HUES6 (cell line): ENCODE results near the gene UROC1.

ENCODE experiments used
- H3K27ac ChIP-seq: 2 replicates; pipeline ENCODE4 v1.7.0; 2013; ENCODE audit warnings: low read depth, mild to moderate bottlenecking, low read length, inconsistent platforms
- H3K27me3 ChIP-seq: 2 replicates; pipeline ENCODE4 v1.6.1; 2013; ENCODE audit warnings: low read length; ENCODE audit not compliant: control insufficient read depth, insufficient read depth
- H3K36me3 ChIP-seq: 2 replicates; pipeline ENCODE4 v1.6.1; 2013; ENCODE audit warnings: low read length; ENCODE audit not compliant: control insufficient read depth, insufficient read depth
- H3K4me1 ChIP-seq: 2 replicates; pipeline ENCODE4 v1.6.1; 2013; ENCODE audit warnings: low read length; ENCODE audit not compliant: control insufficient read depth, insufficient read depth
- H3K4me3 ChIP-seq: 2 replicates; pipeline ENCODE4 v1.5.1; 2013; ENCODE audit warnings: low read depth, low read length
- H3K9ac ChIP-seq: one replicate; pipeline ENCODE4 v1.6.1; 2013; ENCODE audit warnings: mild to moderate bottlenecking, low read length
- H3K9me3 ChIP-seq: 2 replicates; pipeline ENCODE4 v1.6.1; 2013; ENCODE audit warnings: low read depth, low read length; ENCODE audit not compliant: control insufficient read depth, insufficient read depth

The UROC1 gene

GRCh38 chr3:126481808-126482502 lies 35.6 kb downstream of the UROC1 start:
- H3K9ac ChIP-seq, result no peak overlapping the region
- no peaks in the 10 kb centered on the region for H3K9me3 ChIP-seq
- H3K36me3 ChIP-seq, result no peaks in the 10 kb centered on the region
- H3K4me3 ChIP-seq, result no peak overlapping the region
- peaks cover 26% of the 10 kb centered on the region for H3K4me1 ChIP-seq
- no peak overlapping the region for H3K27ac ChIP-seq
- H3K27me3 ChIP-seq, result no peaks in the 10 kb centered on the region

- no peaks in the 10 kb centered on the region for H3K36me3 ChIP-seq
- H3K27me3 ChIP-seq, result no peaks in the 10 kb centered on the region
- H3K9ac ChIP-seq, result no peak overlapping the region
- no peak overlapping the region for H3K27ac ChIP-seq
- H3K4me1 ChIP-seq, result peaks cover 23% of the 10 kb centered on the region
- H3K9me3 ChIP-seq, result no peaks in the 10 kb centered on the region
- H3K4me3 ChIP-seq, result no peak overlapping the region
Measured at GRCh38 chr3:126480861-126481260, 36.7 kb downstream of the UROC1 start.

- H3K4me3 ChIP-seq, result no peak overlapping the region
- H3K36me3 ChIP-seq, result no peaks in the 10 kb centered on the region
- peaks cover 19% of the 10 kb centered on the region for H3K4me1 ChIP-seq
- H3K9ac ChIP-seq, result no peak overlapping the region
- H3K27ac ChIP-seq, result no peak overlapping the region
- H3K9me3 ChIP-seq, result no peaks in the 10 kb centered on the region
- H3K27me3 ChIP-seq, result no peaks in the 10 kb centered on the region
Measured at GRCh38 chr3:126480206-126480605, 37.4 kb downstream of the UROC1 start.

- no peaks in the 10 kb centered on the region for H3K36me3 ChIP-seq
Measured at GRCh38 chr3:126479642-126480041, 37.9 kb downstream of the UROC1 start.

GRCh38 chr3:126478581-126479310 lies 38.8 kb downstream of the UROC1 start:
- no peak overlapping the region for H3K9ac ChIP-seq
- H3K4me3 ChIP-seq, result no peak overlapping the region
- peaks cover 12% of the 10 kb centered on the region for H3K4me1 ChIP-seq
- no peaks in the 10 kb centered on the region for H3K36me3 ChIP-seq
- no peak overlapping the region for H3K27ac ChIP-seq
- H3K27me3 ChIP-seq, result no peaks in the 10 kb centered on the region
- H3K9me3 ChIP-seq, result no peaks in the 10 kb centered on the region

More at GRCh38 chr3:126479642-126480041, 37.9 kb downstream of the UROC1 start:
- H3K27me3 ChIP-seq, result no peaks in the 10 kb centered on the region
- no peaks in the 10 kb centered on the region for H3K9me3 ChIP-seq
- no peak overlapping the region for H3K27ac ChIP-seq
- H3K9ac ChIP-seq, result no peak overlapping the region
- H3K4me1 ChIP-seq, result peaks cover 14% of the 10 kb centered on the region
- no peak overlapping the region for H3K4me3 ChIP-seq

GRCh38 chr3:126477061-126477380 lies 40.6 kb downstream of the UROC1 start:
- Histone ChIP-seq H3K27me3 (no peaks in the 10 kb centered on the region), H3K36me3 (peaks cover 3% of the 10 kb centered on the region), H3K4me1 (peaks cover 29% of the 10 kb centered on the region), H3K4me3 (no peak overlapping the region), H3K9ac (no peak overlapping the region), H3K27ac (no peak overlapping the region), H3K9me3 (no peaks in the 10 kb centered on the region)

GRCh38 chr3:126476166-126477060 lies 41.2 kb downstream of the UROC1 start:
- Histone ChIP-seq H3K27ac (peak overlapping the region; percentile 67), H3K4me1 (peaks cover 30% of the 10 kb centered on the region), H3K9me3 (no peaks in the 10 kb centered on the region), H3K27me3 (no peaks in the 10 kb centered on the region), H3K9ac (peak overlapping the region; percentile 71), H3K4me3 (peak overlapping the region; percentile 68), H3K36me3 (peaks cover 9% of the 10 kb centered on the region)

- peak within 1 kb of the TSS; percentile 82 for H3K9ac ChIP-seq
- H3K9me3 ChIP-seq, result no peaks in the 10 kb centered on the region
- H3K4me3 ChIP-seq, result peak within 1 kb of the TSS; percentile 93
- H3K36me3 ChIP-seq, result peaks cover 18% of the 10 kb centered on the region
- peaks cover 30% of the 10 kb centered on the region for H3K4me1 ChIP-seq
- H3K27me3 ChIP-seq, result no peaks in the 10 kb centered on the region
- H3K27ac ChIP-seq, result peak within 1 kb of the TSS; percentile 67
Measured at GRCh38 chr3:126475413-126476114, 42.0 kb downstream of the UROC1 start, which contains the start of gene ZXDC. Gene ZXDC, minus strand, starts transcription at chr3:126475891. Its CDS starts 26 bp downstream, at chr3:126475865.

GRCh38 chr3:126474498-126475412 lies 42.8 kb downstream of the UROC1 start:
- Histone ChIP-seq H3K9me3 (no peaks in the 10 kb centered on the region), H3K9ac (peak overlapping the region; percentile 82), H3K27ac (no peak overlapping the region), H3K4me3 (peak overlapping the region; percentile 93), H3K36me3 (peaks cover 26% of the 10 kb centered on the region), H3K27me3 (no peaks in the 10 kb centered on the region), H3K4me1 (peaks cover 30% of the 10 kb centered on the region)
